Uterus (tissue), 4 donors: ENCODE data around the gene ING3. TPM values are rescaled to one million over a fixed set of nuclear protein-coding genes. Genes with fewer than 3 reads are reported as not detected.
A peak's percentile ranks its signal among the peaks of the same experiment; 100 is the strongest.

Source experiments
- DNase-seq, 2 donors: peaks; one replicate each; pipeline ENCODE4 v3.0.0-alpha.2; 2019 to 2020
- H3K27ac ChIP-seq, 2 donors: fragments of 200-600 bp; sonication (generic); 1 replicate in 1 of 2; 2 replicates in 1 of 2; pipeline ENCODE4 v1.5.1; 2016 to 2018
- H3K27me3 ChIP-seq, 2 donors: fragments of 200-600 bp; sonication (generic); one replicate each; pipeline ENCODE4 v1.5.1; 2018 to 2019; ENCODE audit warnings: control low read depth in 1 of 2
- H3K36me3 ChIP-seq, 2 donors: fragments of 200-600 bp; sonication (generic); one replicate each; pipeline ENCODE4 v1.5.1; 2019; ENCODE audit warnings: control low read depth in 1 of 2
- H3K4me1 ChIP-seq, 2 donors: fragments of 200-600 bp; sonication (generic); one replicate each; pipeline ENCODE4 v1.5.1; 2018 to 2019; ENCODE audit warnings: control low read depth in 1 of 2
- H3K4me3 ChIP-seq, 2 donors: fragments of 200-600 bp; sonication (generic); 1 replicate in 1 of 2; 2 replicates in 1 of 2; pipeline ENCODE4 v1.5.1; 2018 to 2019; ENCODE audit warnings: mild to moderate bottlenecking in 1 of 2
- H3K9me3 ChIP-seq, 2 donors: fragments of 200-600 bp; sonication (generic); one replicate each; pipeline ENCODE4 v1.5.1; 2019; ENCODE audit warnings: control low read depth in 1 of 2
- CTCF ChIP-seq, 4 experiments: fragments of 200-600 bp in 2 of 4; fragments of 450-650 bp in 2 of 4; sonication (generic) in 2 of 4; IDR thresholded peaks; one replicate each; pipeline ENCODE4 v1.5.1; 2016 to 2019; ENCODE audit warnings: antibody characterized with exemption in 4 of 4, mild to moderate bottlenecking in 2 of 4, moderate library complexity in 1 of 4
- POLR2A ChIP-seq, 2 donors: fragments of 450-650 bp; IDR thresholded peaks; one replicate each; pipeline ENCODE4 v1.6.1; 2016; ENCODE audit warnings: antibody characterized with exemption in 2 of 2, mild to moderate bottlenecking in 1 of 2, moderate library complexity in 1 of 2
- intact Hi-C: fragments of 100-400 bp; cut with DNase I; formaldehyde crosslinking; loops from one replicate; pipeline ENCODE4 v1.15.1; 2023; ENCODE audit warnings: low total_unique reads
- total RNA-seq, 4 donors: library from RNA; depleted of rRNA in 3 of 4; stranded (reverse); fragments of >200 nt in 3 of 4; gene quantifications; one replicate each; pipeline versions ENCODE4 v1.1.0 to v1.2.4, GENCODE V29; 2014 to 2023
- donor health status: DM: yes; HTN: yes; CAD: no.

ING3 gene
- total RNA-seq, 4 donors from 2014 or later: 16.4 to 37.7 (median 21.3) TPM

- DNase-seq: peak; percentile 89 to 94
- Histone ChIP-seq H3K4me3 (peak overlapping the region; percentile 49 to 62), H3K4me1 (no peaks in the 10 kb centered on the region), H3K27me3 (no peaks in the 10 kb centered on the region), H3K9me3 (no peaks in the 10 kb centered on the region), H3K27ac (peak overlapping the region; percentile 89 to 96), H3K36me3 (no peaks in the 10 kb centered on the region)
- intact Hi-C loops: loop anchor here (5.0 kb wide), 1 partner anchor 94 kb away; no protein-coding TSS in a partner anchor
- TF ChIP-seq POLR2A (IDR thresholded peaks at IDR 0.05): peak; percentile 20 to 22
- TF ChIP-seq CTCF (IDR thresholded peaks at IDR 0.05): peak; percentile 90 to 99 (median 94)
These were observed 37.4 kb downstream of the ING3 start for GRCh38 chr7:120987683-120988590.

- intact Hi-C loops: loop anchor here (5.0 kb wide), 1 partner anchor 94 kb away; no protein-coding TSS in a partner anchor
- Histone ChIP-seq H3K4me3 (peak within 1 kb of the TSS; percentile 49 to 62), H3K27ac (peak within 1 kb of the TSS; percentile 89 to 96), H3K9me3 (no peaks in the 10 kb centered on the region), H3K4me1 (peaks cover 0 to 3% of the 10 kb centered on the region in 2 donors), H3K36me3 (no peaks in the 10 kb centered on the region), H3K27me3 (no peaks in the 10 kb centered on the region)
- DNase-seq: peak; percentile 74 to 78
- TF ChIP-seq CTCF (IDR thresholded peaks at IDR 0.05) (peak in 1 of 4 experiments; percentile 28), POLR2A (IDR thresholded peaks at IDR 0.05) (peak; percentile 52 to 61)
These were observed 38.1 kb downstream of the ING3 start, which contains the start of gene CPED1 for GRCh38 chr7:120988591-120989256. Gene CPED1 (plus strand): TSS chr7:120988711. CDS start chr7:120989622, 911 bp downstream.

- Histone ChIP-seq H3K36me3 (no peaks in the 10 kb centered on the region), H3K9me3 (no peaks in the 10 kb centered on the region), H3K27me3 (no peaks in the 10 kb centered on the region), H3K27ac (peak overlapping the region; percentile 89 to 96), H3K4me3 (peak overlapping the region; percentile 49 to 62), H3K4me1 (peaks cover 0 to 8% of the 10 kb centered on the region in 2 donors)
- peak; percentile 29 to 45 for DNase-seq
- intact Hi-C loops: loop anchor here (5.0 kb wide), 1 partner anchor 93 kb away; no protein-coding TSS in a partner anchor
- TF ChIP-seq POLR2A (IDR thresholded peaks at IDR 0.05): peak; percentile 29 to 57
- TF ChIP-seq CTCF (IDR thresholded peaks at IDR 0.05): no peak
These were observed 39.0 kb downstream of the ING3 start for GRCh38 chr7:120989257-120990220.

- no peaks in the 10 kb centered on the region for H3K9me3 ChIP-seq
- H3K27ac ChIP-seq: peak overlapping the region; percentile 89 to 96
- no peak for DNase-seq
- no peaks in the 10 kb centered on the region for H3K27me3 ChIP-seq
- peak overlapping the region; percentile 49 to 62 for H3K4me3 ChIP-seq
- no peak for TF ChIP-seq CTCF (IDR thresholded peaks at IDR 0.05)
- TF ChIP-seq POLR2A (IDR thresholded peaks at IDR 0.05): no peak
- peaks cover 0 to 8% of the 10 kb centered on the region in 2 donors for H3K4me1 ChIP-seq
- H3K36me3 ChIP-seq: no peaks in the 10 kb centered on the region
- intact Hi-C loops: no loop called here
These were observed 40.0 kb downstream of the ING3 start for GRCh38 chr7:120990468-120991118.
